Cortex of kidney (tissue), 1 donor: Measurements from ENCODE around the gene LRRK1.

Source experiments
- DNase-seq: peaks from one replicate; lab custom pipeline; 2025; lab: John Stamatoyannopoulos, UW

Gene LRRK1

GRCh38 chr15:100909989-100910955 is 8.9 kb upstream of the LRRK1 start:
- DNase-seq = no peak

- no peak for DNase-seq
Measured at GRCh38 chr15:100911086-100911485, 8.1 kb upstream of the LRRK1 start.

GRCh38 chr15:100913961-100914360 is 5.2 kb upstream of the LRRK1 start:
- DNase-seq = no peak

- no peak for DNase-seq
Measured at GRCh38 chr15:100914876-100915275, 4.3 kb upstream of the LRRK1 start.

GRCh38 chr15:100918034-100918689 is 995 bp upstream of the LRRK1 start:
- no peak for DNase-seq

- no peak for DNase-seq
Measured at GRCh38 chr15:100919481-100920405, 586 bp downstream of the LRRK1 start.

GRCh38 chr15:100920516-100921135 is 1.5 kb downstream of the LRRK1 start:
- DNase-seq = no peak

GRCh38 chr15:100922192-100923040 is 3.3 kb downstream of the LRRK1 start:
- no peak for DNase-seq

- DNase-seq = no peak
Measured at GRCh38 chr15:100923076-100923475, 3.9 kb downstream of the LRRK1 start.

- DNase-seq = no peak
Measured at GRCh38 chr15:100923902-100924301, 4.7 kb downstream of the LRRK1 start.

- no peak for DNase-seq
Measured at GRCh38 chr15:100924436-100924835, 5.3 kb downstream of the LRRK1 start.

GRCh38 chr15:100925480-100925879 is 6.3 kb downstream of the LRRK1 start:
- no peak for DNase-seq

- DNase-seq = no peak
Measured at GRCh38 chr15:100926258-100926657, 7.1 kb downstream of the LRRK1 start.

- no peak for DNase-seq
Measured at GRCh38 chr15:100926971-100927756, 8.0 kb downstream of the LRRK1 start.

GRCh38 chr15:100928632-100929280 is 9.6 kb downstream of the LRRK1 start:
- DNase-seq = no peak

- DNase-seq = no peak
Measured at GRCh38 chr15:100929641-100930042, 10.5 kb downstream of the LRRK1 start.

- no peak for DNase-seq
Measured at GRCh38 chr15:100930306-100930848, 11.2 kb downstream of the LRRK1 start.

- no peak for DNase-seq
Measured at GRCh38 chr15:100931143-100931890, 12.2 kb downstream of the LRRK1 start.
